ENCODE measurements around the gene GOLPH3L. TPM values are rescaled to one million over a fixed set of nuclear protein-coding genes. Genes with fewer than 3 reads are reported as not detected.

GOLPH3L gene
- total and polyA plus RNA-seq, 10 of the 15 experiments (the other 5 are each of a cell fraction or from before 2014, with no cell fraction given) = 7.7 to 29.9 (median 19.2) TPM

DNA sequence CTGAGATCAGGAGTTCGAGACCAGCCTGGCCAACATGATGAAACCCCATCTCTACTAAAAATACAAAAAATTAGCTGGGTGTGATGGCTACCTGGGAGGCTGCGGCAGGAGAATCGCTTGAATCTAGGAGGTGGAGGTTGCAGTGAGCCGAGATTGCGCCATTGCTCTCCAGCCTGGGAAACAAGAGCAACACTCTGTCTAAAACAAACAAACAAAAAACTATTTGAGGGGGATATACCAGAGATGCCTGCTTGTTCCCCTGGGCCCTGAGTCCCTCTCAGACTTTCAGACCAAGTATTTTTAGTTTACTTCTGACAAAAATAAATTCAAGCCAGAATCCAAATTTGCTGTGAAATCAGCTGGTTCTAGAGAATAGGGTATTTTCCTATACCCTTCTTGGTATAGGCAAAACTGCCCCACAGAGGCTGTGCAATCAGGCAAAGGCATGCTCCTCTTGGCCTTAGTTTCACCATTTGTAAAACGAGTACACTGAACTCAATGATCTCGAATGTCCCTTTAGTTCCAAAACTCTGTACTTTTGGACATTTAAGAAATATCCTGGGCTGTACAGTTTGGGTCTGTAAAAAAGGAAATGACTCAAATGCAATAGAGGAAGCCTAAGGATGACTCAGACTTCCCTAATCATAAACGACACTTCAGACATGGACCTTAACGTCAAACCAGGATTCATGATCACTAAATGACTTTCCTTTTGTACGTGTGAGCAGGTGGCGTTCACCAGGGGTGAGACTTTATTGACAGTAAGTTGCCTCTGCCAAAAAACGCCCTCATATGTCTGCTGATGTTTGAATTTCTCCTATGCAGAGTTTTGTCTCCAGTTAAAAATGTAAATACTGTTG, 83.7 kb downstream of the GOLPH3L start (continued):
- TF ChIP-seq, protein P1, sequence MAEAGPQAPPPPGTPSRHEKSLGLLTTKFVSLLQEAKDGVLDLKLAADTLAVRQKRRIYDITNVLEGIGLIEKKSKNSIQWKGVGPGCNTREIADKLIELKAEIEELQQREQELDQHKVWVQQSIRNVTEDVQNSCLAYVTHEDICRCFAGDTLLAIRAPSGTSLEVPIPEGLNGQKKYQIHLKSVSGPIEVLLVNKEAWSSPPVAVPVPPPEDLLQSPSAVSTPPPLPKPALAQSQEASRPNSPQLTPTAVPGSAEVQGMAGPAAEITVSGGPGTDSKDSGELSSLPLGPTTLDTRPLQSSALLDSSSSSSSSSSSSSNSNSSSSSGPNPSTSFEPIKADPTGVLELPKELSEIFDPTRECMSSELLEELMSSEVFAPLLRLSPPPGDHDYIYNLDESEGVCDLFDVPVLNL (IDR thresholded peaks at IDR 0.05; ENCODE audit: low read depth, low read length) = no peak
- TF ChIP-seq SMC3 (IDR thresholded peaks at IDR 0.05; ENCODE audit: borderline replicate concordance, low read length) (no peak; the same call in 1 of the 2 replicates), ZNF622 (IDR thresholded peaks at IDR 0.05) (no peak), EZH2 (IDR thresholded peaks at IDR 0.05; ENCODE audit: borderline replicate concordance, control insufficient read depth, low read depth, low read length) (no peak), NR2C2 (IDR thresholded peaks at IDR 0.05; ENCODE audit: borderline replicate concordance, control insufficient read depth, insufficient read length, low read depth) (no peak), POLR2A (IDR thresholded peaks at IDR 0.05; ENCODE audit: low read depth, low read length) (0 out of 2 replicates have a peak, but pooled peaks have one; percentile 20), SMAD1 (IDR thresholded peaks at IDR 0.05; ENCODE audit: low read depth, partially characterized antibody) (peak; percentile 26), RFX5 (IDR thresholded peaks at IDR 0.05; ENCODE audit: low read depth, low read length) (no peak), ATF7 (IDR thresholded peaks at IDR 0.05; ENCODE audit: low read depth) (peak; percentile 91)
- TF ChIP-seq, protein P2, sequence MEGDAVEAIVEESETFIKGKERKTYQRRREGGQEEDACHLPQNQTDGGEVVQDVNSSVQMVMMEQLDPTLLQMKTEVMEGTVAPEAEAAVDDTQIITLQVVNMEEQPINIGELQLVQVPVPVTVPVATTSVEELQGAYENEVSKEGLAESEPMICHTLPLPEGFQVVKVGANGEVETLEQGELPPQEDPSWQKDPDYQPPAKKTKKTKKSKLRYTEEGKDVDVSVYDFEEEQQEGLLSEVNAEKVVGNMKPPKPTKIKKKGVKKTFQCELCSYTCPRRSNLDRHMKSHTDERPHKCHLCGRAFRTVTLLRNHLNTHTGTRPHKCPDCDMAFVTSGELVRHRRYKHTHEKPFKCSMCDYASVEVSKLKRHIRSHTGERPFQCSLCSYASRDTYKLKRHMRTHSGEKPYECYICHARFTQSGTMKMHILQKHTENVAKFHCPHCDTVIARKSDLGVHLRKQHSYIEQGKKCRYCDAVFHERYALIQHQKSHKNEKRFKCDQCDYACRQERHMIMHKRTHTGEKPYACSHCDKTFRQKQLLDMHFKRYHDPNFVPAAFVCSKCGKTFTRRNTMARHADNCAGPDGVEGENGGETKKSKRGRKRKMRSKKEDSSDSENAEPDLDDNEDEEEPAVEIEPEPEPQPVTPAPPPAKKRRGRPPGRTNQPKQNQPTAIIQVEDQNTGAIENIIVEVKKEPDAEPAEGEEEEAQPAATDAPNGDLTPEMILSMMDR (IDR thresholded peaks at IDR 0.05 in 2 of 3, conservative IDR thresholded peaks at IDR 0.05 in 1 of 3; ENCODE audit: control insufficient read depth in 2 of 3, extremely low read depth in 1 of 3, insufficient read depth in 1 of 3, low read depth in 3 of 3, low read length in 3 of 3) = no peak
- TF ChIP-seq, protein P3, sequence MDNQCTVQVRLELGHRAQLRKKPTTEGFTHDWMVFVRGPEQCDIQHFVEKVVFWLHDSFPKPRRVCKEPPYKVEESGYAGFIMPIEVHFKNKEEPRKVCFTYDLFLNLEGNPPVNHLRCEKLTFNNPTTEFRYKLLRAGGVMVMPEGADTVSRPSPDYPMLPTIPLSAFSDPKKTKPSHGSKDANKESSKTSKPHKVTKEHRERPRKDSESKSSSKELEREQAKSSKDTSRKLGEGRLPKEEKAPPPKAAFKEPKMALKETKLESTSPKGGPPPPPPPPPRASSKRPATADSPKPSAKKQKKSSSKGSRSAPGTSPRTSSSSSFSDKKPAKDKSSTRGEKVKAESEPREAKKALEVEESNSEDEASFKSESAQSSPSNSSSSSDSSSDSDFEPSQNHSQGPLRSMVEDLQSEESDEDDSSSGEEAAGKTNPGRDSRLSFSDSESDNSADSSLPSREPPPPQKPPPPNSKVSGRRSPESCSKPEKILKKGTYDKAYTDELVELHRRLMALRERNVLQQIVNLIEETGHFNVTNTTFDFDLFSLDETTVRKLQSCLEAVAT (IDR thresholded peaks at IDR 0.05) = no peak
- TF ChIP-seq, protein P4, sequence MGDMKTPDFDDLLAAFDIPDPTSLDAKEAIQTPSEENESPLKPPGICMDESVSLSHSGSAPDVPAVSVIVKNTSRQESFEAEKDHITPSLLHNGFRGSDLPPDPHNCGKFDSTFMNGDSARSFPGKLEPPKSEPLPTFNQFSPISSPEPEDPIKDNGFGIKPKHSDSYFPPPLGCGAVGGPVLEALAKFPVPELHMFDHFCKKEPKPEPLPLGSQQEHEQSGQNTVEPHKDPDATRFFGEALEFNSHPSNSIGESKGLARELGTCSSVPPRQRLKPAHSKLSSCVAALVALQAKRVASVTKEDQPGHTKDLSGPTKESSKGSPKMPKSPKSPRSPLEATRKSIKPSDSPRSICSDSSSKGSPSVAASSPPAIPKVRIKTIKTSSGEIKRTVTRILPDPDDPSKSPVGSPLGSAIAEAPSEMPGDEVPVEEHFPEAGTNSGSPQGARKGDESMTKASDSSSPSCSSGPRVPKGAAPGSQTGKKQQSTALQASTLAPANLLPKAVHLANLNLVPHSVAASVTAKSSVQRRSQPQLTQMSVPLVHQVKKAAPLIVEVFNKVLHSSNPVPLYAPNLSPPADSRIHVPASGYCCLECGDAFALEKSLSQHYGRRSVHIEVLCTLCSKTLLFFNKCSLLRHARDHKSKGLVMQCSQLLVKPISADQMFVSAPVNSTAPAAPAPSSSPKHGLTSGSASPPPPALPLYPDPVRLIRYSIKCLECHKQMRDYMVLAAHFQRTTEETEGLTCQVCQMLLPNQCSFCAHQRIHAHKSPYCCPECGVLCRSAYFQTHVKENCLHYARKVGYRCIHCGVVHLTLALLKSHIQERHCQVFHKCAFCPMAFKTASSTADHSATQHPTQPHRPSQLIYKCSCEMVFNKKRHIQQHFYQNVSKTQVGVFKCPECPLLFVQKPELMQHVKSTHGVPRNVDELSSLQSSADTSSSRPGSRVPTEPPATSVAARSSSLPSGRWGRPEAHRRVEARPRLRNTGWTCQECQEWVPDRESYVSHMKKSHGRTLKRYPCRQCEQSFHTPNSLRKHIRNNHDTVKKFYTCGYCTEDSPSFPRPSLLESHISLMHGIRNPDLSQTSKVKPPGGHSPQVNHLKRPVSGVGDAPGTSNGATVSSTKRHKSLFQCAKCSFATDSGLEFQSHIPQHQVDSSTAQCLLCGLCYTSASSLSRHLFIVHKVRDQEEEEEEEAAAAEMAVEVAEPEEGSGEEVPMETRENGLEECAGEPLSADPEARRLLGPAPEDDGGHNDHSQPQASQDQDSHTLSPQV (IDR thresholded peaks at IDR 0.05) = peak; percentile 17; the same call in 1 of the 2 replicates
- TF ChIP-seq, protein P5, sequence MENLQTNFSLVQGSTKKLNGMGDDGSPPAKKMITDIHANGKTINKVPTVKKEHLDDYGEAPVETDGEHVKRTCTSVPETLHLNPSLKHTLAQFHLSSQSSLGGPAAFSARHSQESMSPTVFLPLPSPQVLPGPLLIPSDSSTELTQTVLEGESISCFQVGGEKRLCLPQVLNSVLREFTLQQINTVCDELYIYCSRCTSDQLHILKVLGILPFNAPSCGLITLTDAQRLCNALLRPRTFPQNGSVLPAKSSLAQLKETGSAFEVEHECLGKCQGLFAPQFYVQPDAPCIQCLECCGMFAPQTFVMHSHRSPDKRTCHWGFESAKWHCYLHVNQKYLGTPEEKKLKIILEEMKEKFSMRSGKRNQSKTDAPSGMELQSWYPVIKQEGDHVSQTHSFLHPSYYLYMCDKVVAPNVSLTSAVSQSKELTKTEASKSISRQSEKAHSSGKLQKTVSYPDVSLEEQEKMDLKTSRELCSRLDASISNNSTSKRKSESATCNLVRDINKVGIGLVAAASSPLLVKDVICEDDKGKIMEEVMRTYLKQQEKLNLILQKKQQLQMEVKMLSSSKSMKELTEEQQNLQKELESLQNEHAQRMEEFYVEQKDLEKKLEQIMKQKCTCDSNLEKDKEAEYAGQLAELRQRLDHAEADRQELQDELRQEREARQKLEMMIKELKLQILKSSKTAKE (IDR thresholded peaks at IDR 0.05; ENCODE audit: low read depth, poor library complexity, severe bottlenecking) = peak; percentile 86
